ENCODE data around the gene ING3. TPM values are rescaled to one million over a fixed set of nuclear protein-coding genes. Genes with fewer than 3 reads are reported as not detected.

ING3 gene
- total and polyA plus RNA-seq, 2 of the 8 experiments (the other 6 are each of a cell fraction or from before 2014, with no cell fraction given) = 6.0 to 17.7 TPM

DNA sequence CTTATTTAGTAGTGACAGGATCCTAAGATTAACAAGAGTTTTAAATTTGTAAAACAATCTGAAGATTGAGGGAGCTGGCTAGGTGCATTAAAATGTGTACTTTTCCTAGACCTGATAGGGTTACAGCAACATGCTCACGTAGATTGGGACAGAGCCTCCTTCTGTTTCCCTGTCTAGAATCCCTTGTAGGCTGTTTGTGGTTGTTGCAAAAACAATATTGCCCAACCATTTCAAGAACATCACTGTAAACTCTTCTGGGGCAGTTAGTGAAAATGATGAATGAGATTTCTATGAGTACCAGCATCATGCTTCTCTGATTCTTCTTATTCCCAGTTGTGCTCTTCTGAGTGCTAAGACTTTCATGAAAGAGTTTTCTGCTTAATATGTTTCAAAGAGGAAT lies 23.3 kb downstream of the ING3 start:
- ChIA-PET CTCF (ENCODE audit: partially characterized antibody) (interaction anchor here (0.8 to 3.4 kb wide), 3 partner anchors 12 to 111 kb away, joined by 3 to 21 read pairs (median 3); no protein-coding TSS in a partner anchor), POLR2A (ENCODE audit: partially characterized antibody) (interaction anchor here (0.9 kb wide), 1 partner anchor 12 kb away, joined by 3 read pairs; no protein-coding TSS in a partner anchor)
- Histone ChIP-seq H3K36me3 (ENCODE audit: control insufficient read depth in 2 of 4, insufficient read depth in 4 of 4, low read length in 3 of 4) (peaks cover 6 to 56% (median 15%) of the 10 kb centered on the region in 4 experiments), H3K23me2 (ENCODE audit: low read depth, low read length) (no peaks in the 10 kb centered on the region), H2BK15ac (ENCODE audit: low read length) (no peak overlapping the region), H2AK5ac (ENCODE audit: low read depth, low read length) (no peak overlapping the region), H3K27ac (ENCODE audit: low read depth, low read length) (no peak overlapping the region), H3K79me1 (ENCODE audit: low read depth, low read length) (no peaks in the 10 kb centered on the region), H3K27me3 (replicated peaks in 1 of 4; ENCODE audit: control insufficient read depth in 3 of 4, extremely low read depth in 1 of 4, insufficient read depth in 3 of 4, low read length in 3 of 4) (no peaks in the 10 kb centered on the region), H2BK12ac (ENCODE audit: low read depth, low read length) (no peak overlapping the region), H3K4me3 (ENCODE audit: extremely low read depth in 1 of 4, insufficient read depth in 2 of 4, low read depth in 3 of 4, low read length in 4 of 4) (no peak overlapping the region), H3K79me2 (ENCODE audit: control insufficient read depth in 1 of 2, insufficient read depth in 2 of 2, low read length in 2 of 2) (no peaks in the 10 kb centered on the region), H3K14ac (ENCODE audit: insufficient read length) (no peak overlapping the region), H2BK120ac (replicated peaks; ENCODE audit: low read depth, low read length) (no peak overlapping the region), H4K91ac (replicated peaks; ENCODE audit: insufficient read length, low read length) (no peak overlapping the region), H3K56ac (replicated peaks; ENCODE audit: insufficient read length, low read depth, low read length) (no peak overlapping the region), H2BK5ac (ENCODE audit: low read depth, low read length) (no peak overlapping the region), H3K4ac (replicated peaks; ENCODE audit: insufficient read length, low read depth, low read length) (no peak overlapping the region), H4K8ac (ENCODE audit: extremely low read depth, insufficient read depth, low read length) (no peak overlapping the region), H3K18ac (ENCODE audit: extremely low read depth, low read length) (no peak overlapping the region), H3K9me3 (ENCODE audit: insufficient read depth in 2 of 2, low read depth in 1 of 2, low read length in 1 of 2) (no peaks in the 10 kb centered on the region), H4K20me1 (replicated peaks in 1 of 2; ENCODE audit: control insufficient read depth in 1 of 2, insufficient read depth in 2 of 2, low read length in 2 of 2) (no peaks in the 10 kb centered on the region), H3K4me1 (replicated peaks in 1 of 4; ENCODE audit: control insufficient read depth in 3 of 4, insufficient read depth in 4 of 4, low read length in 3 of 4) (no peaks in the 10 kb centered on the region), H2BK20ac (ENCODE audit: low read length) (no peak overlapping the region), H3K23ac (ENCODE audit: insufficient read length) (no peak overlapping the region), H2AFZ (ENCODE audit: low read length) (no peak overlapping the region), H4K5ac (ENCODE audit: insufficient read length, low read depth, low read length) (no peak overlapping the region), H3K4me2 (ENCODE audit: insufficient read depth in 1 of 2, low read depth in 2 of 2, low read length in 2 of 2) (no peak overlapping the region), H3K9ac (replicated peaks in 1 of 4; ENCODE audit: extremely low read depth in 1 of 4, low read depth in 3 of 4, low read length in 3 of 4) (no peak overlapping the region)
- no peak for FAIRE-seq
- DNase-seq (ENCODE audit: low read depth in 1 of 2, low spot score in 2 of 2) = no peak
- 95% methylated on average over 1 of the region's 1 CpG; no CpG with 5 or more reads in 1 of the 2 experiments for WGBS, 2 experiments (ENCODE audit: extremely low coverage in 1 of 2, insufficient coverage in 1 of 2, insufficient read length in 1 of 2, insufficient replicate concordance in 2 of 2, low coverage in 1 of 2, low lambda C conversion rate in 2 of 2, missing lambda C conversion rate in 1 of 2)
- TF ChIP-seq YY1 (IDR thresholded peaks at IDR 0.05; ENCODE audit: low read depth, low read length) (no peak), MAFK (IDR thresholded peaks at IDR 0.05; ENCODE audit: low read depth, low read length) (no peak), CHD2 (IDR thresholded peaks at IDR 0.05; ENCODE audit: low read length) (no peak), TEAD4 (IDR thresholded peaks at IDR 0.05; ENCODE audit: low read depth, low read length) (no peak), BACH1 (IDR thresholded peaks at IDR 0.05; ENCODE audit: low read length) (no peak), PHF8 (conservative IDR thresholded peaks at IDR 0.05; ENCODE audit: low read depth, low read length) (no peak), RAD21 (IDR thresholded peaks at IDR 0.05 in 1 of 2, conservative IDR thresholded peaks at IDR 0.05 in 1 of 2; ENCODE audit: low read depth in 2 of 2, low read length in 2 of 2) (no peak), ASH2L (IDR thresholded peaks at IDR 0.05; ENCODE audit: low read length) (no peak), BRCA1 (IDR thresholded peaks at IDR 0.05; ENCODE audit: low read depth, low read length) (no peak), SIX5 (IDR thresholded peaks at IDR 0.05; ENCODE audit: low read depth, low read length) (no peak)
